ENCODE measurements around the gene CRACDL. TPM values are rescaled to one million over a fixed set of nuclear protein-coding genes. Genes with fewer than 3 reads are reported as not detected.

Gene CRACDL
- polyA plus RNA-seq, 1 of the 3 experiments (the other 2 are of a cell fraction), result not detected

GRCh38 chr2:98771721-98772524, 164.1 kb downstream of the CRACDL start:
- Histone ChIP-seq H3K36me3 (replicated peaks in 1 of 2; ENCODE audit: control insufficient read depth in 1 of 2, insufficient read depth in 2 of 2, low read length in 1 of 2) (no peaks in the 10 kb centered on the region), H2AFZ (ENCODE audit: low read depth) (no peak overlapping the region), H3K4me3 (ENCODE audit: low read depth in 2 of 2, low read length in 1 of 2) (no peak overlapping the region), H4K20me1 (ENCODE audit: insufficient read depth) (no peaks in the 10 kb centered on the region), H3K9me3 (no peaks in the 10 kb centered on the region), H3K4me1 (ENCODE audit: control insufficient read depth in 1 of 2, insufficient read depth in 2 of 2, low read depth in 1 of 2, low read length in 1 of 2) (peaks cover 0 to 4% of the 10 kb centered on the region in 2 experiments; a peak in 1 of 4 replicates), H3K27me3 (ENCODE audit: insufficient read depth) (no peaks in the 10 kb centered on the region), H3K9me2 (no peaks in the 10 kb centered on the region), H3K27ac (ENCODE audit: low read depth in 2 of 2, low read length in 1 of 2) (no peak overlapping the region), H3F3A (replicated peaks; ENCODE audit: insufficient read depth) (no peaks in the 10 kb centered on the region), H3K79me2 (ENCODE audit: insufficient read depth) (no peaks in the 10 kb centered on the region), H3K9ac (no peak overlapping the region), H3K4me2 (no peak overlapping the region)
- TF ChIP-seq MXI1 (IDR thresholded peaks at IDR 0.05; ENCODE audit: low read depth, low read length), result no peak
- no peak for TF ChIP-seq EP300 (IDR thresholded peaks at IDR 0.05; ENCODE audit: borderline replicate concordance in 1 of 2, low read depth in 1 of 2, low read length in 1 of 2)
- no peak for TF ChIP-seq FOXJ3 (CRISPR knock-in tag; IDR thresholded peaks at IDR 0.05)
- TF ChIP-seq GABPA (IDR thresholded peaks at IDR 0.05; ENCODE audit: low read depth), result no peak
- TF ChIP-seq CHD2 (IDR thresholded peaks at IDR 0.05; ENCODE audit: low read length, partially characterized antibody), result no peak
- TF ChIP-seq USF2 (IDR thresholded peaks at IDR 0.05; ENCODE audit: borderline replicate concordance, low read depth, low read length), result no peak
- no peak for TF ChIP-seq RFX5 (IDR thresholded peaks at IDR 0.05; ENCODE audit: low read length)
- TF ChIP-seq FOSL2 (IDR thresholded peaks at IDR 0.05; ENCODE audit: borderline replicate concordance, low read depth), result no peak
- TF ChIP-seq GATA2 (CRISPR knock-in tag; IDR thresholded peaks at IDR 0.05), result no peak
- no peak for TF ChIP-seq TEAD4 (IDR thresholded peaks at IDR 0.05; ENCODE audit: borderline replicate concordance, insufficient read depth)
- TF ChIP-seq CTCF (IDR thresholded peaks at IDR 0.05), result no peak
- no peak for TF ChIP-seq POLR2AphosphoS5 (IDR thresholded peaks at IDR 0.05; ENCODE audit: low read depth, low read length)
- no peak for TF ChIP-seq TAF1 (IDR thresholded peaks at IDR 0.05; ENCODE audit: borderline replicate concordance, low read depth, low read length)
- no peak for TF ChIP-seq ELF1 (IDR thresholded peaks at IDR 0.05)
- TF ChIP-seq TCF12 (IDR thresholded peaks at IDR 0.05), result no peak
- TF ChIP-seq FOXM1 (IDR thresholded peaks at IDR 0.05; ENCODE audit: low read depth), result no peak
- TF ChIP-seq NRF1 (IDR thresholded peaks at IDR 0.05; ENCODE audit: low read depth, low read length), result no peak
- TF ChIP-seq SMC3 (IDR thresholded peaks at IDR 0.05; ENCODE audit: low read depth, low read length), result no peak
- TF ChIP-seq IRF3 (IDR thresholded peaks at IDR 0.05; ENCODE audit: low read depth, low read length), result no peak
- no peak for TF ChIP-seq USF1 (IDR thresholded peaks at IDR 0.05; ENCODE audit: borderline replicate concordance, low read depth)
- ChIA-PET CTCF (interaction anchor here (1.0 to 1.2 kb wide), 2 partner anchors 66 to 1491 kb away, joined by 3 read pairs; no protein-coding TSS in a partner anchor), POLR2A (no interaction called here)
- 69% methylated on average over 17 of the region's 17 CpGs for WGBS (ENCODE audit: low lambda C conversion rate)
- DNase-seq, result no peak

All from SK-N-SH (cell line).